ENCODE results near the gene SLC5A10. TPM values are rescaled to one million over a fixed set of nuclear protein-coding genes. Genes with fewer than 3 reads are reported as not detected.

Gene SLC5A10
- polyA plus RNA-seq, 1 experiment, result 0.05 TPM

DNA sequence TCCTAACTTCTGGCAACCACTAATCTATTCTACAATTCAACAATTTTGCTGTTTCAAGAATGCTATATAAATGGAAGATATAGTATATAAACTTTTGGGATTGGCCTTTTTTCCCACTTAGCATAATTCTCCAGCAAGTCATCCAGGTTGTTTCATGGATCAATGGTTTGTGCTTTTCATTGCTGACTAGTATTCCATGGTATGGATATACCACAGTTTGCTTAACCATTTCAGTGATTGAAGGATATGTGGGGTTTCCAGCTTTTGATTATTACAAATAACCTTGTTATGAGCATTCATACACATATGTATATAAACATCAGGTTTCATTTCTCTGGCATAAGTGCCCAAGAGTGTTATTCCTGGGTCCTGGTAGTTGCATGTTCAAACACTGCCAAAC lies 54.7 kb downstream of the SLC5A10 start:
- CTCF ChIA-PET, result interaction anchor here (0.7 kb wide), 1 partner anchor 47 kb away, joined by 3 read pairs; no protein-coding TSS in a partner anchor
- no peak overlapping the region for H3K4me3 ChIP-seq (ENCODE audit: low read depth, low read length)
- H3K27me3 ChIP-seq (ENCODE audit: control insufficient read depth, insufficient read depth, low read length), result no peaks in the 10 kb centered on the region
- peaks cover under 1% of the 10 kb centered on the region; the same call in 1 of the 2 replicates for H3K36me3 ChIP-seq (ENCODE audit: control insufficient read depth, insufficient read depth, low read length)
- POLR2A ChIA-PET, result no interaction called here
- TF ChIP-seq, protein P1, sequence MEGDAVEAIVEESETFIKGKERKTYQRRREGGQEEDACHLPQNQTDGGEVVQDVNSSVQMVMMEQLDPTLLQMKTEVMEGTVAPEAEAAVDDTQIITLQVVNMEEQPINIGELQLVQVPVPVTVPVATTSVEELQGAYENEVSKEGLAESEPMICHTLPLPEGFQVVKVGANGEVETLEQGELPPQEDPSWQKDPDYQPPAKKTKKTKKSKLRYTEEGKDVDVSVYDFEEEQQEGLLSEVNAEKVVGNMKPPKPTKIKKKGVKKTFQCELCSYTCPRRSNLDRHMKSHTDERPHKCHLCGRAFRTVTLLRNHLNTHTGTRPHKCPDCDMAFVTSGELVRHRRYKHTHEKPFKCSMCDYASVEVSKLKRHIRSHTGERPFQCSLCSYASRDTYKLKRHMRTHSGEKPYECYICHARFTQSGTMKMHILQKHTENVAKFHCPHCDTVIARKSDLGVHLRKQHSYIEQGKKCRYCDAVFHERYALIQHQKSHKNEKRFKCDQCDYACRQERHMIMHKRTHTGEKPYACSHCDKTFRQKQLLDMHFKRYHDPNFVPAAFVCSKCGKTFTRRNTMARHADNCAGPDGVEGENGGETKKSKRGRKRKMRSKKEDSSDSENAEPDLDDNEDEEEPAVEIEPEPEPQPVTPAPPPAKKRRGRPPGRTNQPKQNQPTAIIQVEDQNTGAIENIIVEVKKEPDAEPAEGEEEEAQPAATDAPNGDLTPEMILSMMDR (IDR thresholded peaks at IDR 0.05; ENCODE audit: insufficient read depth, low read depth, low read length), result no peak
- no peak for DNase-seq (ENCODE audit: low read depth)

DNA sequence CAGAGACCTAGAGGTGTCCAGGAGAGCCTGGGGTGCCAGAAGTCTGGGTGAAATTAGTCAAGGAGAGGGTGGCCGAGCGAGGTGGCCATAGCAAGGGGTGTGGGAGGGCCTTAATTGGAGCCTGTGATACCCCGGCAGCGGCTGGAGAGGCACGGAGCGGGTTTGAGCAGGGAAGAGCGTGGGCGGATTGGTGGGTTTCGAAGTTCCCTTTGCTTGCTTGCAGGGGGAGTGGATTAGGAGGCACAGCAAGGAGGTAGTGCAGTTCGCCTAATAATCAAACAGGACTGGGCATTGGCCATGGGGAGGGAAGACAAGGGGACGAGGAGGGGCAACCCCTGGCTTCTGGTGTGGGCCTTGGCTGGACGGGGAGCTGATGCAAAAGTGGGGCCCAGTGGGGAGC lies 58.0 kb downstream of the SLC5A10 start:
- Histone ChIP-seq H3K27me3 (ENCODE audit: control insufficient read depth, insufficient read depth, low read length) (no peaks in the 10 kb centered on the region), H3K4me3 (ENCODE audit: low read depth, low read length) (no peak overlapping the region), H3K36me3 (ENCODE audit: control insufficient read depth, insufficient read depth, low read length) (no peaks in the 10 kb centered on the region)
- TF ChIP-seq, protein P1 (IDR thresholded peaks at IDR 0.05; ENCODE audit: insufficient read depth, low read depth, low read length), result no peak
- CTCF ChIA-PET, result no interaction called here
- DNase-seq (ENCODE audit: low read depth), result no peak
- POLR2A ChIA-PET, result no interaction called here

DNA sequence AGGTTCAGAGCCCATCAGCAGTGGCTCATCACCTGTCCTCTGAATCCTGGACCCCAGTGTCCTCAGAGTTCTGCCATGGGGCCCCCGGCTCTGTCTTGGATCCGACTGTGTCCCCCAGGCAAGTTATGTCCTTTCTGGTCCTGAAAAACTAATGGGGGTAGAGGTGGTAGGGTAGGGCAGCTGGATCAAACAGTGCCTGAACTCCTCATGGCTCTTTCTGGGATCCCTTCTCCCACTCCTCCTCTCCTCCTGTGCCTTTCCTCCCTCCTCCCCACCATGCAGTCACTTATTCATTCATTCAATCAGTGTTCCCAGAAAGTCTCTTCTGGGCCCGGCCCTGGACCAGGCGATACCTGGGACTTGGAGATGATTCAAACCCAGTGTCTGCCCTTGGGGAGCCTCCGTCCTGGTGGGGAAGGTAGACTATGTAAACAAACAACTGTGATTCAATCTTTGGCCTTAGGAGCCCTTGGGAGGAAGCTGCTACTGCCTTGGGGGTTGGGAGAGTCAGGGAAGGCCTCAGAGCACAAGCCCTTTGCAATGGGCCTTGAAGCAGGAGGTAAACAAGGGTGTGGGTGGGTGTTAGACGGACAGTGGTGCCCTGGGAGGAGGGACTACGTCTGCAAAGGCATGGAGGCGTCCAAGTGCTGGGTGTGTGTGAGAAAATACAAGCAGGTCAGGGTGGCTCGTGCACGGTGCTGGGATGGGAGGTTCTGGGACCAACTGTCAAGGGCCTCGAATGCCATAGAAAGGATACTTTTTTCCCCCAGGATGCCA lies 59.0 kb downstream of the SLC5A10 start:
- DNase-seq (ENCODE audit: low read depth), result no peak
- TF ChIP-seq, protein P1 (IDR thresholded peaks at IDR 0.05; ENCODE audit: insufficient read depth, low read depth, low read length), result no peak
- no peaks in the 10 kb centered on the region for H3K36me3 ChIP-seq (ENCODE audit: control insufficient read depth, insufficient read depth, low read length)
- no peaks in the 10 kb centered on the region for H3K27me3 ChIP-seq (ENCODE audit: control insufficient read depth, insufficient read depth, low read length)
- ChIA-PET CTCF (interaction anchor here (0.9 kb wide), 1 partner anchor 50 kb away, joined by 6 read pairs; no protein-coding TSS in a partner anchor), POLR2A (no interaction called here)
- no peak overlapping the region for H3K4me3 ChIP-seq (ENCODE audit: low read depth, low read length)

DNA sequence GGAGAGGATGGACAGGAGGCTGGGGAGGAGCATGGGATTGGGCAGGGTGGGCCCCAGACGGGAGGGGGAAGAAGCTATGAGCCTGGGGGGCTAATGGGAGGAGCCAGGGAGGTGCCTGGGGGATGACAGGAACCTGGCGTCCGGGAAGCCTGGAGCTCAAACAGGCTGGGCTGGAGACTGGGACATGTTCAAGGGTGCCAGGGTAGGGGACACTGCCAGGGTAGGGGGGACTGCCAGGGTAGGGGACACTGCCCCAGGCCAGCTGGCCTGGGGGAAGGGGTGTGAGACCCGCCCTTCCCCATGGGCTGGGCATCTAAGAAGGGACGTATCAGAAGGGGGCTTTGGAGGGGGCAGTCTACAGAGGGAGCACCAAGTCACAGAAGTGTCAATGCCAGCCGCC lies 59.6 kb downstream of the SLC5A10 start:
- Histone ChIP-seq H3K36me3 (ENCODE audit: control insufficient read depth, insufficient read depth, low read length) (no peaks in the 10 kb centered on the region), H3K27me3 (ENCODE audit: control insufficient read depth, insufficient read depth, low read length) (no peaks in the 10 kb centered on the region), H3K4me3 (ENCODE audit: low read depth, low read length) (no peak overlapping the region)
- ChIA-PET CTCF (interaction anchor here (0.9 to 1.5 kb wide), 2 partner anchors 11 to 51 kb away, joined by 4 to 6 read pairs; no protein-coding TSS in a partner anchor), POLR2A (no interaction called here)
- TF ChIP-seq, protein P1 (IDR thresholded peaks at IDR 0.05; ENCODE audit: insufficient read depth, low read depth, low read length), result no peak
- no peak for DNase-seq (ENCODE audit: low read depth)

DNA sequence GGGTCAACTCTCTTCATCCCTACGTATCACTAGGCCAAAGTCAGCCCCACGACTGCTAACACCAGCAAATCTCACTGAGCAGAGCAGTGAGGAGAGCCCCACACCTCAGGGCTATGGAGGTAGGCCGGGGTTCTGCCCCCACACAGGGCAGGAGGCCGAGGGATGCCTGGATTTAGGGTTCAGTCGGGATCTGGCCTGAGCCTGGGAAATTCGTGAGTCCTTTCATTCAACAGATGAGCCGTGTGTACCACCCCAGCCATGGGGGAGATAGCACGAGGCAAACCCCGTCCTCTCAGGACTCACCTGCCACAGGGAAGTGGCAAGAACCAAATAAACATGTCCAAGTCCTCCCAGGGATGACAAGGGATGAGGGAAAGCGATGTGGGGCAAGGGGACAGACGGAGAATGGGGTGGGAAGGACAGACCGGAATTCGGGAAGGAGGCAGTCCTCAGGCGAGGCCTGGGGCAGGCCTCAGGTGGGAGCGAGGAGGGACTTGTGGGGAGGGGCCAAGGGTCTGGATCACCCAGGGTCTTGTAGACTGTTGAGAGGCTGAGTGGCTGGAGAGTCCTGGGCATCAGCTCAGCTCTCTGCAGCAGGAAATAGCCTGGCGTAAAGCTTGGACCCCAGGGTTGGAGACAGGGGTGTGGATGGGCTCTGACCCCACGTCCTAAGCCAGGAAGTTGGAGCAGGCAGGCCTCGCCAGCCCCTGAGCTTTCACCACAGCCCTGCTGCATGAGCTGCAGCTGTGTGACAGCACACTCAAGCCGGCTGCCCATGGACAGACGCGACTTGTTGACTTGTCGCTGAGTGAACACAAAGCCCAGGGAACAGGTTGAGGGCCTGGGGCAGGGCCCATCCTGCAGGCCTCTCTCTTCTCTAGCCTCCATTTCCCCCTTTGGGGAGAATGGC lies 60.5 kb downstream of the SLC5A10 start:
- no peaks in the 10 kb centered on the region for H3K27me3 ChIP-seq (ENCODE audit: control insufficient read depth, insufficient read depth, low read length)
- TF ChIP-seq, protein P1 (IDR thresholded peaks at IDR 0.05; ENCODE audit: insufficient read depth, low read depth, low read length), result no peak

More for the DNA sequence above, 60.5 kb downstream of the SLC5A10 start:
- ChIA-PET POLR2A (no interaction called here), CTCF (interaction anchor here (0.9 to 1.5 kb wide), 2 partner anchors 10 to 52 kb away, joined by 4 to 6 read pairs; no protein-coding TSS in a partner anchor)
- no peaks in the 10 kb centered on the region for H3K36me3 ChIP-seq (ENCODE audit: control insufficient read depth, insufficient read depth, low read length)
- no peak for DNase-seq (ENCODE audit: low read depth)
- H3K4me3 ChIP-seq (ENCODE audit: low read depth, low read length), result no peak overlapping the region

Measured in BJ (cell line).